Type B pancreatic cell (in vitro differentiated cells): Measurements from ENCODE around the gene HSFX2. TPM values are rescaled to one million over a fixed set of nuclear protein-coding genes. Genes with fewer than 3 reads are reported as not detected.
A peak's percentile ranks its signal among the peaks of the same experiment; 100 is the strongest.

ENCODE experiments used
- DNase-seq: peaks from one replicate; pipeline ENCODE4 v3.0.0; 2021; ENCODE audit warnings: mixed read lengths; ENCODE audit not compliant: unreplicated experiment; ENCODE audit errors: extremely low spot score
- H3K27ac Mint-ChIP-seq: 2 replicates; pipeline ENCODE4 v1.8.0; 2021; ENCODE audit warnings: mild to moderate bottlenecking, mixed read lengths
- H3K27me3 Mint-ChIP-seq: 2 replicates; pipeline ENCODE4 v1.8.0; 2021; ENCODE audit warnings: mixed read lengths
- H3K36me3 Mint-ChIP-seq: 2 replicates; pipeline ENCODE4 v1.8.0; 2021; ENCODE audit warnings: mixed read lengths
- H3K4me1 Mint-ChIP-seq: one replicate; pipeline ENCODE4 v1.8.0; 2021; ENCODE audit warnings: mixed read lengths; ENCODE audit not compliant: unreplicated experiment
- H3K4me3 Mint-ChIP-seq: 2 replicates; pipeline ENCODE4 v1.8.0; 2021; ENCODE audit warnings: mild to moderate bottlenecking, mixed read lengths
- H3K9me3 Mint-ChIP-seq: 2 replicates; pipeline ENCODE4 v1.8.0; 2021; ENCODE audit warnings: mixed read lengths
- CTCF ChIP-seq: fragments of 200-600 bp; sonication (generic); conservative IDR thresholded peaks from 2 replicates; pipeline ENCODE4 v1.5.0; 2021; ENCODE audit warnings: antibody characterized with exemption, mild to moderate bottlenecking
- total RNA-seq: library from RNA; stranded (reverse); gene quantifications from 2 replicates; pipeline ENCODE4 v1.2.1, GENCODE V29; 2021; ENCODE audit warnings: low replicate concordance

The HSFX2 gene
- total RNA-seq, 1 donor from 2014 or later: not detected

DNA sequence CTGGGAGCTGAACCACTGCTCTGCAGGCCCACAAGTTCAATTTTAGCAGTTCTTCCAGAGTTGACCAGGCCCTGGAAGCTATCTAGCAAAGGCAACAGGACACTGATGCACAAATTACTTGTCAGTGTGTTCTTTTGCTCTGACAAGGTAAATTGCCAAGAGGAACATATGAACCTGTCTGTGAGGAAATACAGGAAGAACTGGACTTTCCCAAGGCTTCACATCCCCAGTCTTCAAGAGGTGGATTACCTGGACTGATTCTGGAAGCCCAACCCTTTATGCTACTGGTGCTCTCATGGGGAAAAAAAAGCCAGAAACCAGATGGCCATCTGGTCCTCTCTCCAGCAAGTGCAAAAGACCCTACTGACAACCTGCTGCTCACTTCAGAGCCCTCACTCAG, 38.4 kb upstream of the HSFX2 start:
- H3K9me3 Mint-ChIP-seq: peaks cover 5% of the 10 kb centered on the region
- H3K4me1 Mint-ChIP-seq: peaks cover 11% of the 10 kb centered on the region
- no peak for DNase-seq
- no peak overlapping the region for H3K4me3 Mint-ChIP-seq
- no peak for TF ChIP-seq CTCF
- H3K27me3 Mint-ChIP-seq: peaks cover 3% of the 10 kb centered on the region
- H3K27ac Mint-ChIP-seq: no peak overlapping the region
- H3K36me3 Mint-ChIP-seq: no peaks in the 10 kb centered on the region

DNA sequence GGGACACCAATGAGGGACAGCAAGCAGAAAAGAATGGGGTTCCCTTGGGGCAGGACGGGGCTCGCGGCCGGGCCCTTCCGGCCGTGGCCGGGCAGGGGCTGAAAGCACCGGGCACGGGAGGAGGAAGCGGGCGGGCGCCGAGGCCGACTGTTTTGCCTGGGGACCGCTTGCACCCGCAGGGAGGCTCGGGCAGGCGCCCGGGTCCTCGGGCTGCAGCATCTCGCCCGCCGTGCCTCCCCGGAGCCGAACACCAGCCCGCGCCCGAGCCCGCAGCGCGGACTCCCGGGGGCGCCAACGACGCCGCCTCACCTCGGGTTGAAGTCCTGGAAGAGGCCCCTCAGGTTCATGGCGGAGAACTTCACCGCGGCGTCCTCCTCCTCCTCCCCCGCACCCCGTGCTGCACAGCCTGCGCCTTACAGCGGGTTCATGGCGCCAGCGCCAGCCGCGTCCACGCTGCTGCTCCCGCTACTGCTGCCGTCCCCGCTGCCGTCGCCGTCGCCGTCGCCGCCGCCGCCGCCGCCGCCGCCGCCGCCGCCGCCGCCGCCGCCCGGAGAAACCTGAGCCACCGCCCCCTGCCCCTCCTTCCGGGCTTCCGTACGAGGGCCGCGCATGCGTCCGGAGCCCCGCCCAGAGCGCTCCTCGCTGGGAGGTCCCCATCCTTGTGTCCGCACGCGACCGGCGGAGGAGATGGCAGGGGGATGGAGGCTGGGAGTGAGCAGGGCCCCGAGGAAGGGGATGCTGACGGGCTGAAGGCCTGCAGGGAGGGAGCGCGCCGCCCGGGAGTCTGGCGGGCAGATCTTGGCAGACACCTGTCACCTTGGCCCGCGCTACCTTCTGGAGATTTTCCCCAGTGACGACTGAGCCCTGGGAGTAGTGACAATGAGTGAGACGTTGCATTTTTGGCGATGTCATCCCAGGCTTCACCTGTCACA, 36.4 kb upstream of the HSFX2 start, which contains the start of gene TMEM185A:
Gene TMEM185A, minus strand, starts transcription at position 559 of the 932 bp plus-strand sequence. Its CDS starts 212 bp downstream, at position 347.
- DNase-seq: peak; percentile 78
- H3K27me3 Mint-ChIP-seq: peaks cover 3% of the 10 kb centered on the region
- peaks cover 2% of the 10 kb centered on the region for H3K9me3 Mint-ChIP-seq
- TF ChIP-seq CTCF: no peak
- peak within 1 kb of the TSS; percentile 83 for H3K27ac Mint-ChIP-seq
- H3K4me3 Mint-ChIP-seq: peak within 1 kb of the TSS; percentile 94
- no peaks in the 10 kb centered on the region for H3K36me3 Mint-ChIP-seq
- peaks cover 11% of the 10 kb centered on the region for H3K4me1 Mint-ChIP-seq

GRCh38 chrX:149630681-149631233, 35.6 kb upstream of the HSFX2 start:
- Mint-ChIP-seq H3K27me3 (peaks cover 3% of the 10 kb centered on the region), H3K36me3 (no peaks in the 10 kb centered on the region), H3K4me3 (peak overlapping the region; percentile 94), H3K27ac (peak overlapping the region; percentile 83), H3K9me3 (no peaks in the 10 kb centered on the region), H3K4me1 (peaks cover 11% of the 10 kb centered on the region)
- peak; percentile 45 for TF ChIP-seq CTCF
- DNase-seq: no peak

DNA sequence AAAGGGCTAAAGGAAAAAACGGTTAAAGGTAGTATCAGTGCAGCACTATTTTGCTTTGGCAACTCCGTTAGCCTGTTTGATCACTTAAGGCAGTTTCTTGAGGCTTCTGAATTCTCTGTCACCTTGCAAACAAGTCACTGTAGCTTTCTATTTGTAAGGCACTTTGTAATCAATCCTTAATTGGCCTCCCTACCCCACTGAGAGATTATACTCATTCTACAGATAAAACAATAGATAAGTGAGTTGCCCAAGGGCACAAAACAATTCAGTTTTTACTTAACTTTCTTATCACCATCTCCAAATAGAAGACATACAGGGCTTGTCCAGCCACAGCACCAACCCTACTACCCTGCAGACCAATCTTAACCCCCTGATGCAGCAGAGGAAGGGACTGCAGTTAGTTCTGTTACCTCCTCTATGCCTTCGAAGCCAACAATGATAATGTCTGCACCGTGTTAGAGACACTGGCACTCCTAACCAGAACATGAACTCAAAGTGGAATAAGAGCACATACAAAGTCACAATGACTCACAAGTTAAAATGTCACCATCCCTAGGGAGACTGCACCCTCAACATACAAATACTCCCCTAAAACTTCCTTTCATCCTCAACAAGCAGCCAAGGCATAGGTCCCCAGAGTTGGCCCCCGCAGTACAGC, 34.7 kb upstream of the HSFX2 start:
- Mint-ChIP-seq H3K4me1 (peaks cover 11% of the 10 kb centered on the region), H3K4me3 (peak overlapping the region; percentile 94), H3K9me3 (no peaks in the 10 kb centered on the region), H3K27me3 (peaks cover 2% of the 10 kb centered on the region), H3K27ac (peak overlapping the region; percentile 83), H3K36me3 (no peaks in the 10 kb centered on the region)
- TF ChIP-seq CTCF: no peak
- DNase-seq: no peak

- Mint-ChIP-seq H3K36me3 (no peaks in the 10 kb centered on the region), H3K4me3 (peak overlapping the region; percentile 94), H3K9me3 (no peaks in the 10 kb centered on the region), H3K27ac (no peak overlapping the region), H3K27me3 (no peaks in the 10 kb centered on the region), H3K4me1 (peaks cover 11% of the 10 kb centered on the region)
- TF ChIP-seq CTCF: no peak
- DNase-seq: no peak
These were observed 33.7 kb upstream of the HSFX2 start for GRCh38 chrX:149628768-149629167.
